HG03354 (cell line): Measurements from ENCODE around the gene HAL.
"Not testable (repeated sequence)": the region's sequence is repeated elsewhere in the genome, so short reads cannot be mapped to it uniquely, and the experiment has no call there.

ENCODE experiments used
- ATAC-seq: cut with Tn5 transposase; IDR thresholded peaks from one replicate; pipeline ENCODE4 v1.9.1; 2021; ENCODE audit warnings: mild to moderate bottlenecking; ENCODE audit not compliant: unreplicated experiment, poor library complexity, severe bottlenecking

The HAL gene

GRCh38 chr12:95982602-95983001 is 13.5 kb downstream of the HAL start:
- ATAC-seq: no peak

GRCh38 chr12:95980437-95980836 is 15.7 kb downstream of the HAL start:
- ATAC-seq: no peak

GRCh38 chr12:95978774-95979173 is 17.4 kb downstream of the HAL start:
- ATAC-seq: no peak

- no peak for ATAC-seq
Observed at GRCh38 chr12:95978351-95978750, 17.8 kb downstream of the HAL start.

GRCh38 chr12:95977764-95978305 is 18.3 kb downstream of the HAL start:
- no peak for ATAC-seq

- ATAC-seq: no peak
Observed at GRCh38 chr12:95976416-95976832, 19.7 kb downstream of the HAL start.

- no peak for ATAC-seq
Observed at GRCh38 chr12:95975491-95975890, 20.7 kb downstream of the HAL start.

- no peak for ATAC-seq
Observed at GRCh38 chr12:95974358-95974757, 21.8 kb downstream of the HAL start.

GRCh38 chr12:95972832-95973456 is 23.2 kb downstream of the HAL start:
- ATAC-seq: no peak

- no peak for ATAC-seq
Observed at GRCh38 chr12:95970905-95971304, 25.2 kb downstream of the HAL start.

GRCh38 chr12:95969116-95969515 is 27.0 kb downstream of the HAL start:
- not testable (repeated sequence) for ATAC-seq

- ATAC-seq: no peak
Observed at GRCh38 chr12:95967301-95967700, 28.8 kb downstream of the HAL start.

- ATAC-seq: no peak
Observed at GRCh38 chr12:95966287-95966870, 29.8 kb downstream of the HAL start.

- ATAC-seq: no peak
Observed at GRCh38 chr12:95963096-95963495, 33.0 kb downstream of the HAL start.

- ATAC-seq: no peak
Observed at GRCh38 chr12:95962222-95962621, 33.9 kb downstream of the HAL start.

GRCh38 chr12:95960241-95960640 is 35.9 kb downstream of the HAL start:
- ATAC-seq: no peak

- no peak for ATAC-seq
Observed at GRCh38 chr12:95959107-95959506, 37.0 kb downstream of the HAL start.

GRCh38 chr12:95956557-95957145 is 39.5 kb downstream of the HAL start:
- no peak for ATAC-seq

- ATAC-seq: no peak
Observed at GRCh38 chr12:95955549-95956159, 40.5 kb downstream of the HAL start.

GRCh38 chr12:95953000-95953399 is 43.1 kb downstream of the HAL start:
- ATAC-seq: no peak

- ATAC-seq: no peak
Observed at GRCh38 chr12:95951515-95951914, 44.6 kb downstream of the HAL start.
